Heart right ventricle (tissue), 16 donors: ENCODE results near the gene RANBP3. TPM values are rescaled to one million over a fixed set of nuclear protein-coding genes. Genes with fewer than 3 reads are reported as not detected.
"Not testable (repeated sequence)": the region's sequence is repeated elsewhere in the genome, so short reads cannot be mapped to it uniquely, and the experiment has no call there.

ENCODE experiments used
- ATAC-seq, 8 donors: fragments of 200-7000 bp; cut with Tn5 transposase; one replicate each; pipeline ENCODE4 v1.9.1; 2020; ENCODE audit warnings: mild to moderate bottlenecking in 8 of 8, moderate library complexity in 8 of 8, moderate number of reproducible peaks in 1 of 8
- DNase-seq, 2 donors: peaks; one replicate each; pipeline ENCODE4 v3.0.0-alpha.2; 2020
- H3K27ac ChIP-seq, 10 donors: fragments of 200-600 bp; sonication (generic) in 2 of 10; one replicate each; pipeline versions ENCODE4 v1.5.0 to v1.8.0; 2020 to 2022; ENCODE audit warnings: mild to moderate bottlenecking in 3 of 10
- H3K27me3 ChIP-seq, 7 donors: fragments of 200-600 bp; one replicate each; pipeline ENCODE4 v1.8.0; 2021 to 2022; ENCODE audit warnings: mild to moderate bottlenecking in 2 of 7
- H3K36me3 ChIP-seq, 9 donors: fragments of 200-600 bp; sonication (generic) in 1 of 9; one replicate each; pipeline versions ENCODE4 v1.5.0 to v1.8.0; 2020 to 2022; ENCODE audit warnings: mild to moderate bottlenecking in 2 of 9
- H3K4me1 ChIP-seq, 9 donors: fragments of 200-600 bp; sonication (generic) in 1 of 9; one replicate each; pipeline versions ENCODE4 v1.5.0 to v1.8.0; 2020 to 2022; ENCODE audit warnings: mild to moderate bottlenecking in 4 of 9
- H3K4me3 ChIP-seq, 10 donors: fragments of 200-600 bp; sonication (generic) in 2 of 10; one replicate each; pipeline versions ENCODE4 v1.5.0 to v1.8.0; 2020 to 2022; ENCODE audit warnings: mild to moderate bottlenecking in 7 of 10, moderate library complexity in 2 of 10
- H3K9me3 ChIP-seq, 11 donors: fragments of 200-600 bp in 10 of 11; sonication (generic) in 2 of 11; one replicate each; pipeline versions ENCODE4 v1.5.0 to v1.8.0; 2013 to 2022; ENCODE audit warnings: mild to moderate bottlenecking in 2 of 11, control low read depth in 1 of 11, moderate library complexity in 1 of 11
- WGBS, 2 donors: extraction: QIAGEN DNeasy Blood & Tissue Kit; methylation state at CpG; one replicate each; pipeline ENCODE4 v1.1.7; 2013; ENCODE audit warnings: inconsistent platforms in 1 of 2; 5-methylcytosine and 5-hydroxymethylcytosine counted together
- intact Hi-C, 10 donors: fragments of 100-400 bp; cut with DNase I; formaldehyde crosslinking; loops; one replicate each; pipeline versions ENCODE4 v1.11.1 to v1.14.2; 2022
- polyA plus RNA-seq, 2 donors: library from polyadenylated mRNA; stranded (reverse); fragments of 200-250 nt; gene quantifications; one replicate each; pipeline ENCODE4 v1.2.3, GENCODE V29; 2013
- total RNA-seq, 10 donors: library from RNA; stranded (reverse); fragmentation: NEBNext Ultra II Directional in 3 of 10; extraction: Animal tissue kit (Norgen Biotek cat#: 25700) in 3 of 10; gene quantifications; one replicate each; pipeline versions ENCODE4 v1.2.1 to v1.2.4, GENCODE V29; 2021 to 2023
- TF ChIP-seq, protein P1 (sequence below), 9 donors: fragments of 200-600 bp; sonication (generic) in 2 of 9; IDR thresholded peaks; one replicate each; pipeline versions ENCODE4 v1.5.0 to v1.8.0; 2021 to 2022; ENCODE audit warnings: antibody characterized with exemption in 9 of 9, mild to moderate bottlenecking in 5 of 9, moderate library complexity in 1 of 9
- donor health status: Arrhythmogenic right ventricular cardiomyopathy.
- donor health status: ischemic (EF 13 %, LVEDD 7.1; RV severe dilation, severe dysfunction).
- donor health status: healthy with polysubstance abuse.
- donor health status: DM: no; HTN: yes; CAD: no.
- donor health status: DM: no; HTN: no; CAD: no.
- donor health status: ischemic (EF 25% LVEDD 6.9; RV normal size, moderate dysfunction).
- donor health status: ischemic (EF 25% LVEDD 5.7; RV mildly dilated, moderate dysfunction).
- donor health status: healthy.
- donor health status: DM: yes; HTN: yes; CAD: no.
- donor health status: Ischemic cardiomyopathy.
- donor health status: ischemic (EF 35%, LVEDD 5.7; RV mildly dilated, moderate dysfunction).
- donor health status: nonischemic (EF 11% LVEDD 7.7; RV severe dilation, severe dysfunction).
- donor health status: DM: yes; HTN: yes; CAD: no.
- donor health status: PGD.
- donor health status: ischemic (EF 29% LVEDD 5.4; RV normal size, mild dysfunction).
- donor health status: nonischemic (EF 23%, LVEDD 6.1; RV moderate dilation, normal function).

RANBP3 gene
- total and polyA plus RNA-seq, 12 donors, result 29.5 to 76.1 (median 63.0) TPM

DNA sequence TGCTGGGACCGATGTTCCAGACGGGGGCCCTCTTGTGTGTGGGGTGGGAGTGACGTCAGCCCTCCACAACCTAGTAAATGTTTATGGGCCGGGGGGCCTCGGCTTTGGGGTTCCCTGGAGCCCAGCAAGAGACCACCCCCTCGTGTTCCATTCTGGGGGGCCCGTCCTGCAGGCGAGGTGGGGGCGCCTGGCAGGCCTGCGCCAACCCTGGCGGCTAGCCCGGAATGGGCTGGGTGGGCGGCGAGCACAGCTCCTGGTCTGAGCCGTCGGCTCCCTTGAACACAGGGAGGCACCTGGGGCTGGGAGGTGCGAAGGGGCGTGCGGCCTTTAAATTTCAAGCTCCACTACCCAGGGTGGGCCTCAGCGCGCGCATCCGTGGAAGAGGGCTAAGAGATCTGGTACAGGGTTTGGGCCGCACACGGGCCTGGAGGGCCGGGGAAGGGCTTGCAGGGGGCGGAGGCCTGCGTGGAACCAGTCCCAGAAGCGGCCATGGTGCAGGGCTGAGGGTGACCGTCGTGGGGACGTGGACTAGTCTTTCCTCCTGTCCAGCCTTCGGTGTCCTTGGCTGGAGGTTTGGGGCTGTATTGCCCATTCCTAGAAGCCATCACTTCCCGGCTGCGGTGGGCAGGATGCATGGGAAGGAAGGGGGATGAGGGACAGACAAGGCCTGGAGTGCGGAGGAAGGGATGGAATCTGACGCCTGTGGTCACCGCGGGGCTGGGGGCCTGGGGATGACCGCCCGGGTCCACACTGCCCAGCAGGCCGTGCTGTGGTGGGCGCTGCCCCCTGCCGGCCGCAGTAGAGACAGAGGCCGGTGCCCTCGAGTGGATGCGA, 85.8 kb downstream of the RANBP3 start:
- Histone ChIP-seq H3K27ac (peak overlapping the region in 1 of 10 donors; percentile 90), H3K36me3 (peaks cover 0 to 31% (median 14%) of the 10 kb centered on the region in 9 donors), H3K9me3 (no peaks in the 10 kb centered on the region), H3K4me3 (no peak overlapping the region), H3K4me1 (peaks cover 9 to 56% (median 33%) of the 10 kb centered on the region in 9 donors), H3K27me3 (peaks cover 0 to 18% (median 10%) of the 10 kb centered on the region in 7 donors)
- 7 to 8% methylated on average over 46 to 48 of the region's 48 CpGs for WGBS, 2 donors
- intact Hi-C loops, result loop anchor here (1.0 to 10.0 kb wide), 6 partner anchors 65 to 90 kb away; partner anchors contain the start of gene NRTN (in 8 of the 10)
- DNase-seq (peak in 1 of 2 donors; percentile 57), ATAC-seq (peak in 7 of 8 donors; percentile 29 to 61 (median 44))
- TF ChIP-seq, protein P1, sequence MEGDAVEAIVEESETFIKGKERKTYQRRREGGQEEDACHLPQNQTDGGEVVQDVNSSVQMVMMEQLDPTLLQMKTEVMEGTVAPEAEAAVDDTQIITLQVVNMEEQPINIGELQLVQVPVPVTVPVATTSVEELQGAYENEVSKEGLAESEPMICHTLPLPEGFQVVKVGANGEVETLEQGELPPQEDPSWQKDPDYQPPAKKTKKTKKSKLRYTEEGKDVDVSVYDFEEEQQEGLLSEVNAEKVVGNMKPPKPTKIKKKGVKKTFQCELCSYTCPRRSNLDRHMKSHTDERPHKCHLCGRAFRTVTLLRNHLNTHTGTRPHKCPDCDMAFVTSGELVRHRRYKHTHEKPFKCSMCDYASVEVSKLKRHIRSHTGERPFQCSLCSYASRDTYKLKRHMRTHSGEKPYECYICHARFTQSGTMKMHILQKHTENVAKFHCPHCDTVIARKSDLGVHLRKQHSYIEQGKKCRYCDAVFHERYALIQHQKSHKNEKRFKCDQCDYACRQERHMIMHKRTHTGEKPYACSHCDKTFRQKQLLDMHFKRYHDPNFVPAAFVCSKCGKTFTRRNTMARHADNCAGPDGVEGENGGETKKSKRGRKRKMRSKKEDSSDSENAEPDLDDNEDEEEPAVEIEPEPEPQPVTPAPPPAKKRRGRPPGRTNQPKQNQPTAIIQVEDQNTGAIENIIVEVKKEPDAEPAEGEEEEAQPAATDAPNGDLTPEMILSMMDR (IDR thresholded peaks at IDR 0.05), result peak; percentile 51 to 69 (median 66)

DNA sequence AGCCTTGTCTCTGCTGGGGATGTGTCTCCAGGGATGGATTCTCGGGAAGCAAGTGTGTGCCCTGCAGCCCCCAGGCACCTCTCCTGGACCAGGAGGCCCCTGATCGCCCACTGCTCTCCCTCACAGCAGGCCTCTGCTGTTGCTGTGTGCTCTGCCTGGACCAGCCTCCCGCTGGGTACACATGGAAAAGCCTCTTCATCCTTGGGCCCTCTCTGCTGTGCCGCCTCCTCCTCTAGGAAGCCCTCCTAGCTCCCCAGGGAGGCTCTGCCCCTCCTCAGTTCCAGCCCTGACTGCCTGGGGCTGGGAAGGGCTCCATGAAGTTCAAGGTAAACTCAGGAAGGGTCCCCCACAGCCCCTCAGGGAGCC, 86.4 kb downstream of the RANBP3 start:
- no peak for DNase-seq
- H3K27me3 ChIP-seq, result peaks cover 0 to 18% (median 10%) of the 10 kb centered on the region in 7 donors
- H3K27ac ChIP-seq, result no peak overlapping the region
- intact Hi-C loops, result loop anchor here in 4 of 10 donors (5.0 to 10.0 kb wide), 4 partner anchors 64 to 89 kb away; partner anchors contain the start of gene NRTN (in 2 of the 4)
- WGBS, 2 donors, result 53 to 57% methylated on average over 4 of the region's 4 CpGs
- no peaks in the 10 kb centered on the region for H3K9me3 ChIP-seq
- no peak for ATAC-seq
- peaks cover 9 to 50% (median 33%) of the 10 kb centered on the region in 9 donors for H3K4me1 ChIP-seq
- peaks cover 0 to 26% (median 11%) of the 10 kb centered on the region in 9 donors for H3K36me3 ChIP-seq
- H3K4me3 ChIP-seq, result no peak overlapping the region
- TF ChIP-seq, protein P1 (IDR thresholded peaks at IDR 0.05), result no peak

DNA sequence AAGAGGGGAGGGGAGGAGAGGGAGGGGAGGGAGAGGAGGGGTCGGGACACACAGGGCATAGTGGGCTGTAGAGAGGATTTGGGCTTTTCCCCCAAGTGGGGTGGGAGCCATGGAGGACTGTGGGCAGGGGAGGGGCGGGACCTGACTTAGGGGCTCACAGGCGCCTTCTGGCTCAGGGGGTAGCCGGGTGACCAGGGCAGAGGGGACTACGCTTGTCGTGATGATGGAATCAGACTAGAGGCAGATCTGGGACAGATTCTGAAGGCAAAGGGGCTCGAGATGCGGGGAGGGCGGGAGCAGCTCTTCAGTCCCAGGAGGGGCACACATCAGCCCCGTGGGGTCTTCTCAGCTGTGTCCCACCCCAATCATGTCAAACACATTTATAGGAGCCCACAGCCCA, 87.8 kb downstream of the RANBP3 start:
- WGBS, 2 donors, result 52 to 58% methylated on average over 10 of the region's 10 CpGs
- TF ChIP-seq, protein P1 (IDR thresholded peaks at IDR 0.05), result no peak
- no peak overlapping the region for H3K27ac ChIP-seq
- DNase-seq, result no peak
- no peak for ATAC-seq
- intact Hi-C loops, result loop anchor here in 4 of 10 donors (5.0 to 10.0 kb wide), 4 partner anchors 63 to 88 kb away; partner anchors contain the start of gene NRTN (in 2 of the 4)
- no peak overlapping the region for H3K4me3 ChIP-seq
- peaks cover 0 to 20% (median 10%) of the 10 kb centered on the region in 7 donors for H3K27me3 ChIP-seq
- peaks cover 9 to 36% (median 26%) of the 10 kb centered on the region in 9 donors for H3K4me1 ChIP-seq
- peaks cover 0 to 11% (median 0%) of the 10 kb centered on the region in 9 donors for H3K36me3 ChIP-seq
- H3K9me3 ChIP-seq, result no peaks in the 10 kb centered on the region

DNA sequence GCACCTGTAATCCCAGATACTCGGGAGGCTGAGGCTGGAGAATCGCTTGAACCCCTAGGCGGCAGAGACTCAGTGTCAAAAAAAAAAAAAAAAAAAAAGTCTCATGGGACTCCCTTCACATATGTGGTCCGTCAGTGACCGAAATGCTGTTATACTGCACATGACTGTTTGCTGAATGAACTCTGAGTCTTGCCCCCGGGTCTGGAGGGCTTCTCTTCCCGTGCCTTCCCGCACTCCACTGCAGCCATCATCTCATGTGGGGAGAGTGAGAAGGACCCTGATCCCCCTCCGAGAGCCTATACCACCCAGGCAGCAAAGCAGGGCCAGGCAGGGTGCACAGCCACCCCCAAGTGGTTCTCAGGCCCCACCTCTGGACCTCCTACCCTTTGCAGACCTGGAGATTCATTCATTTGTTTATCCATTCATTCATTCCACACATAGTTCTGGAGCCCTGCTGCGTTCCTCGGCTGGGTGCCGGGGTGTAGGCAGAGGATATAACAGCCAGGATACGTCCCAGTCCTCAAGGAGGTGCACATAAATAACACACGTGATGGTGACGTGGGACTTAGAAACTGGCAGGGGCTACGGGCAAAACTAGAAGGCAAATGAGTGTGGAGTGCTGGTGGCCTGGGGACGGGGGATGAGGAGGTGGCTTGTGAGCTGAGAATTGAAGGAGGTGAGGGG, 88.5 kb downstream of the RANBP3 start:
- Histone ChIP-seq H3K27me3 (peaks cover 0 to 20% (median 10%) of the 10 kb centered on the region in 7 donors), H3K4me3 (no peak overlapping the region), H3K27ac (no peak overlapping the region), H3K4me1 (peaks cover 4 to 29% (median 21%) of the 10 kb centered on the region in 9 donors), H3K36me3 (peaks cover 0 to 4% (median 0%) of the 10 kb centered on the region in 9 donors), H3K9me3 (no peaks in the 10 kb centered on the region)
- 47 to 56% methylated on average over 17 of the region's 17 CpGs for WGBS, 2 donors
- DNase-seq, result no peak
- ATAC-seq, result no peak
- intact Hi-C loops, result loop anchor here in 1 of 10 donors (10.0 kb wide), 1 partner anchor 55 kb away; the partner anchor contains the start of gene FUT6
- TF ChIP-seq, protein P1 (IDR thresholded peaks at IDR 0.05), result no peak

DNA sequence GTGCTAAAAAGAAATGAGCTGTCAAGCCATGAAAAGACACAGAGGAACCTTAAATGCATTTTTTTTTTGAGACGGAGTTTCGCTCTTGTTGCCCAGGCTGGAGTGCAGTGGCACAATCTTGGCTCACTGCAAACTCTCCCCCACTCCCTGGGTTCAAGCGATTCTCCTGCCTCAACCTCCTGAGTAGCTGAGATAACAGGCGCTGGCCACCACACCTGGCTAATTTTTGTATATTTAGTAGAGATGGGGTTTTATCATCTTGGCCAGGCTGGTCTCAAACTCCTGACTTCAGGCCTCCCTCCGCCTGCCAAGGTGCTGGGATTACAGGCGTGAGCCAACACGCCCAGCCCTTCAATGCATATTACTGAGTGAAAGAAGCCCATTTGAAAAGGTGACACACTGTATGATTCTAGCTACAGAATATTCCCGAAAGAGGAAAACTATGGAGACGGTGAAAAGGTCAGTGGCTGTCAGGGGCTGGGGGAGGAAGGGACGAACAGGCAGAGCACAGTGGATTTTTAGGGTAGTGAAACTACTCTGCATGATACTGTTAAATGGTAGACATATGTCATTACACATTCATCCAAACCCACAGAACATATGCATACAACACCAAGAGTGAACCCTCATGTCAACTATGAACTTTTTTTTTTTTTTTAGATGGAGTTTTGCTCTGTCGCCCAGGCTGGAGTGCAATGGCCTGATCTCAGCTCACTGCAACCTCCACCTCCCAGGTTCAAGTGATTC, 93.7 kb downstream of the RANBP3 start:
- not testable (repeated sequence) for ATAC-seq, H3K27ac ChIP-seq, H3K36me3 ChIP-seq, DNase-seq, H3K4me3 ChIP-seq, H3K9me3 ChIP-seq
- peaks cover 0 to 15% (median 9%) of the 10 kb centered on the region in 9 donors for H3K4me1 ChIP-seq
- peaks cover 0 to 11% (median 4%) of the 10 kb centered on the region in 7 donors for H3K27me3 ChIP-seq
- intact Hi-C loops, result loop anchor here in 2 of 10 donors (5.0 to 10.0 kb wide), 2 partner anchors 49 to 57 kb away; partner anchors contain the start of gene FUT6 (in 1 of the 2)
- WGBS, 2 donors, result 78 to 85% methylated on average over 11 of the region's 11 CpGs
